Measurements from ENCODE around the gene NOSIP.

DNA sequence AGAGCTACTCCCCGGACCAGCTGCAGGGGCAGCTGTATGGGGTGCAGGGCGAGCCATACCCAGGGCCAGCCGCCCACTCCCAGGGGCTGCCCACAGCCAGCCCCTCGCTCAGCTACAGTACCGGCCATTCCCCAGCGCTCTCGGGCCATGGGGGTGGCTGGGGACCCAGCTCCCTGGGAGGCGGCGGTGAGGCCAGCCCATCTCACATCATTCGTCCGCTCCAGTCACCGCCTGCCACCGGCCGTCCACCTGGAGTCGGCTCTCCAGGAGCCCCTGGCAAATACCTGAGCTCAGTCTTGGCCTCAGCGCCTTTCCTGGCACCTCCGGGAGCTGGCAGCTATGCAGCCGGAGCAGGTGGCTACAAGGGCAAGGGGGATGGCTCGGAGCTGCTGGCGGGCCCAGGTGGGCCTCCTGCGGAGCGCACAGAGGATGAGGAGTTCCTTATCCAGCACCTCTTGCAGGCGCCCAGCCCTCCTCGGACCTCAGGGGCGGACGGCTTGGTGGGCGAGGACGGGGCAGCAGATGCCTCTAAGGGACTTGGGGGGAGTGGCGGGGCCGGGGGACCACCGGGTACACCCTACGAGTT, 15.6 kb upstream of the NOSIP start:
- TF ChIP-seq, protein P1, sequence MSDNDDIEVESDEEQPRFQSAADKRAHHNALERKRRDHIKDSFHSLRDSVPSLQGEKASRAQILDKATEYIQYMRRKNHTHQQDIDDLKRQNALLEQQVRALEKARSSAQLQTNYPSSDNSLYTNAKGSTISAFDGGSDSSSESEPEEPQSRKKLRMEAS (IDR thresholded peaks at IDR 0.05; ENCODE audit: low read depth, low read length) = no peak
- TF ChIP-seq NFYB (IDR thresholded peaks at IDR 0.05; ENCODE audit: insufficient read depth, low read depth, low read length) = no peak
- no peak for TF ChIP-seq EZH2 (IDR thresholded peaks at IDR 0.05; ENCODE audit: borderline replicate concordance, control insufficient read depth, low read depth, low read length)
- TF ChIP-seq TCF7 (IDR thresholded peaks at IDR 0.05; ENCODE audit: borderline replicate concordance) = no peak
- TF ChIP-seq HDAC6 (IDR thresholded peaks at IDR 0.05; ENCODE audit: unreplicated experiment) = no peak
- no peak for TF ChIP-seq CEBPB (IDR thresholded peaks at IDR 0.05; ENCODE audit: borderline replicate concordance in 1 of 2, low read depth in 2 of 2, low read length in 2 of 2)
- TF ChIP-seq RAD21 (IDR thresholded peaks at IDR 0.05; ENCODE audit: insufficient read depth, low read depth, low read length) = no peak
- TF ChIP-seq RCOR1 (conservative IDR thresholded peaks at IDR 0.05; ENCODE audit: low read depth, low read length) = no peak
- TF ChIP-seq, protein P2, sequence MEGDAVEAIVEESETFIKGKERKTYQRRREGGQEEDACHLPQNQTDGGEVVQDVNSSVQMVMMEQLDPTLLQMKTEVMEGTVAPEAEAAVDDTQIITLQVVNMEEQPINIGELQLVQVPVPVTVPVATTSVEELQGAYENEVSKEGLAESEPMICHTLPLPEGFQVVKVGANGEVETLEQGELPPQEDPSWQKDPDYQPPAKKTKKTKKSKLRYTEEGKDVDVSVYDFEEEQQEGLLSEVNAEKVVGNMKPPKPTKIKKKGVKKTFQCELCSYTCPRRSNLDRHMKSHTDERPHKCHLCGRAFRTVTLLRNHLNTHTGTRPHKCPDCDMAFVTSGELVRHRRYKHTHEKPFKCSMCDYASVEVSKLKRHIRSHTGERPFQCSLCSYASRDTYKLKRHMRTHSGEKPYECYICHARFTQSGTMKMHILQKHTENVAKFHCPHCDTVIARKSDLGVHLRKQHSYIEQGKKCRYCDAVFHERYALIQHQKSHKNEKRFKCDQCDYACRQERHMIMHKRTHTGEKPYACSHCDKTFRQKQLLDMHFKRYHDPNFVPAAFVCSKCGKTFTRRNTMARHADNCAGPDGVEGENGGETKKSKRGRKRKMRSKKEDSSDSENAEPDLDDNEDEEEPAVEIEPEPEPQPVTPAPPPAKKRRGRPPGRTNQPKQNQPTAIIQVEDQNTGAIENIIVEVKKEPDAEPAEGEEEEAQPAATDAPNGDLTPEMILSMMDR (IDR thresholded peaks at IDR 0.05 in 2 of 3, conservative IDR thresholded peaks at IDR 0.05 in 1 of 3; ENCODE audit: control insufficient read depth in 2 of 3, extremely low read depth in 1 of 3, insufficient read depth in 1 of 3, low read depth in 3 of 3, low read length in 3 of 3) = no peak
- TF ChIP-seq ZNF274 (IDR thresholded peaks at IDR 0.05; ENCODE audit: insufficient read depth, insufficient read length) = no peak
- no peak for TF ChIP-seq ESRRA (IDR thresholded peaks at IDR 0.05; ENCODE audit: low read length)
- TF ChIP-seq, protein P3, sequence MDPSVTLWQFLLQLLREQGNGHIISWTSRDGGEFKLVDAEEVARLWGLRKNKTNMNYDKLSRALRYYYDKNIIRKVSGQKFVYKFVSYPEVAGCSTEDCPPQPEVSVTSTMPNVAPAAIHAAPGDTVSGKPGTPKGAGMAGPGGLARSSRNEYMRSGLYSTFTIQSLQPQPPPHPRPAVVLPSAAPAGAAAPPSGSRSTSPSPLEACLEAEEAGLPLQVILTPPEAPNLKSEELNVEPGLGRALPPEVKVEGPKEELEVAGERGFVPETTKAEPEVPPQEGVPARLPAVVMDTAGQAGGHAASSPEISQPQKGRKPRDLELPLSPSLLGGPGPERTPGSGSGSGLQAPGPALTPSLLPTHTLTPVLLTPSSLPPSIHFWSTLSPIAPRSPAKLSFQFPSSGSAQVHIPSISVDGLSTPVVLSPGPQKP (IDR thresholded peaks at IDR 0.05; ENCODE audit: low read depth, low read length) = no peak
- TF ChIP-seq FOS (IDR thresholded peaks at IDR 0.05; ENCODE audit: borderline replicate concordance, extremely low read depth, insufficient read length) = no peak
- TF ChIP-seq YY1 (IDR thresholded peaks at IDR 0.05; ENCODE audit: low read depth, low read length) = no peak

Measured in GM12878 (cell line).